HEK293T (cell line): ENCODE data around the gene DST.

Experiments used
- BHLHE40 ChIP-seq: fragments of 450-650 bp; IDR thresholded peaks from 2 replicates; pipeline ENCODE4 v1.6.1; 2016; ENCODE audit warnings: mild to moderate bottlenecking, moderate library complexity, borderline replicate concordance
- CTBP1 ChIP-seq: fragments of 450-650 bp; IDR thresholded peaks from 2 replicates; pipeline ENCODE4 v1.6.1; 2016; ENCODE audit warnings: borderline replicate concordance
- FOXK2 ChIP-seq: fragments of 450-650 bp; IDR thresholded peaks from 2 replicates; pipeline ENCODE4 v1.6.1; 2016; ENCODE audit warnings: mild to moderate bottlenecking
- FOXM1 ChIP-seq: fragments of 450-650 bp; IDR thresholded peaks from 2 replicates; pipeline ENCODE4 v1.6.1; 2017; ENCODE audit warnings: mild to moderate bottlenecking, borderline replicate concordance
- HDGF ChIP-seq: fragments of 450-650 bp; IDR thresholded peaks from 2 replicates; pipeline ENCODE4 v1.6.1; 2017; ENCODE audit warnings: antibody characterized with exemption, borderline replicate concordance
- L3MBTL2 ChIP-seq: fragments of 450-650 bp; conservative IDR thresholded peaks from 2 replicates; pipeline ENCODE4 v1.6.1; 2016; ENCODE audit warnings: mild to moderate bottlenecking
- SP1 ChIP-seq: fragments of 450-650 bp; IDR thresholded peaks from 2 replicates; pipeline ENCODE4 v1.6.1; 2017
- TARDBP ChIP-seq: fragments of 450-650 bp; IDR thresholded peaks from 2 replicates; pipeline ENCODE4 v1.6.1; 2016
- ZNF384 ChIP-seq: fragments of 450-650 bp; IDR thresholded peaks from 2 replicates; pipeline ENCODE4 v1.6.1; 2016
- TF ChIP-seq, protein P1 (sequence below): fragments of 450-650 bp; IDR thresholded peaks from 2 replicates; pipeline ENCODE4 v1.6.1; 2016

DNA sequence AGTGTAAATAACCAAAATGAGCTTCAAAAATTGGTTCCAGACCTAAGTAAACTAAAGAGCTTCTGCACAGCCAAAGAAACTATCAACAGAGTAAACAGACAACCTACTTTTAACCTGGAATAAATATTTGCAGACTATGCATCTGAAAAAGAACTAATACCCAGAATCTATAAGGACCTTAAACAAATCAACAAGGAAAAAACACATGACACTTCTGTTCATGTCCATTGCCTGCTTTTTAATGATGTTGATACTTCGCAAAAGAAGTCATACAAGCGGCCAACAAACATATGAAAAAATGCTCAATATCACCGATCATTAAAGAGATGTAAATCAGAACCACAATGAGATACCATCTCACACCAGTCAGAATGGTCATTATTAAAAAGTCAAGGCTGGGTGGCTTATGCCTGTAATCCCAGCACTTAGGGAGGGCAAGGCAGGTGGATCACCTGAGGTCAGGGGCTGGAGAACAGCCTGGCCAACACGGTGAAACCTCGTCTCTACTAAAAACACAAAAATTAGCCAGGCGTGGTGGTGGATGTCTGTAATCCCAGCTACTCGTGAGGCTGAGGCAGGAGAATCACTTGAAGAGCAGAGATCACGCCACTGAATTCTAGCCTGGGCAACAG is 42.5 kb upstream of the DST start:
- TF ChIP-seq BHLHE40, result no peak
- no peak for TF ChIP-seq TARDBP
- no peak for TF ChIP-seq FOXM1
- no peak for TF ChIP-seq ZNF384
- no peak for TF ChIP-seq SP1
- TF ChIP-seq, protein P1, sequence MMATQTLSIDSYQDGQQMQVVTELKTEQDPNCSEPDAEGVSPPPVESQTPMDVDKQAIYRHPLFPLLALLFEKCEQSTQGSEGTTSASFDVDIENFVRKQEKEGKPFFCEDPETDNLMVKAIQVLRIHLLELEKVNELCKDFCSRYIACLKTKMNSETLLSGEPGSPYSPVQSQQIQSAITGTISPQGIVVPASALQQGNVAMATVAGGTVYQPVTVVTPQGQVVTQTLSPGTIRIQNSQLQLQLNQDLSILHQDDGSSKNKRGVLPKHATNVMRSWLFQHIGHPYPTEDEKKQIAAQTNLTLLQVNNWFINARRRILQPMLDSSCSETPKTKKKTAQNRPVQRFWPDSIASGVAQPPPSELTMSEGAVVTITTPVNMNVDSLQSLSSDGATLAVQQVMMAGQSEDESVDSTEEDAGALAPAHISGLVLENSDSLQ, result no peak
- no peak for TF ChIP-seq HDGF
- no peak for TF ChIP-seq CTBP1
- TF ChIP-seq FOXK2, result no peak
- no peak for TF ChIP-seq L3MBTL2
